Activated naive CD4-positive, alpha-beta T cell treated with anti-CD3 and anti-CD28 coated beads, Interleukin-2, amount 50 U/mL, for 24 hours (primary cell): Measurements from ENCODE around the gene PRKCI.
"Not testable (repeated sequence)": the region's sequence is repeated elsewhere in the genome, so short reads cannot be mapped to it uniquely, and the experiment has no call there.

Experiments used
- H3K27ac Mint-ChIP-seq: one replicate; pipeline ENCODE4 v1.8.0; 2021; ENCODE audit warnings: mild to moderate bottlenecking, mixed read lengths
- H3K27me3 Mint-ChIP-seq: one replicate; pipeline ENCODE4 v1.8.0; 2021; ENCODE audit warnings: mixed read lengths
- H3K36me3 Mint-ChIP-seq: one replicate; pipeline ENCODE4 v1.8.0; 2021; ENCODE audit warnings: mixed read lengths
- H3K4me1 Mint-ChIP-seq: one replicate; pipeline ENCODE4 v1.8.0; 2021; ENCODE audit warnings: mixed read lengths
- H3K4me3 Mint-ChIP-seq: one replicate; pipeline ENCODE4 v1.8.0; 2021; ENCODE audit warnings: mild to moderate bottlenecking, mixed read lengths
- H3K9me3 Mint-ChIP-seq: one replicate; pipeline ENCODE4 v1.8.0; 2021; ENCODE audit warnings: mixed read lengths

The PRKCI gene

DNA sequence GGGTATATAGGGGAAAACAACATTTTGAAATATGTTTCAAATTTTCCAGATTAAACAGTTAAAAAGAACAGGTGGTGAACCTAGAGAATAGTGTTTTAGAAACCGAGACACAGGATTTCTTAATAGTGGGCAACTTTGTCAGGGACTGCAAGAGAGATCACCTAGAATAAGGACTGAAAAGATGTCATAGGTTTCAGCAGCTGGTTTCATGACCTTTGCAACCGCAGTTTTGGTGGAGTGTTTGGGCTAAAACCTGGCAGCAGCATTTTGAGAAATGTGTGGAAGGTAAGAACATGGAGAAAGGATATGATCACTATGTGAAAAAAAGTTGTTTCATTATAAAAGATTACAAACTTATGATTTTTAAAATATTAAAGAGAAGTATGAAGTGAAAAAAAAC lies 34.9 kb downstream of the PRKCI start:
- Mint-ChIP-seq H3K27me3 (no peaks in the 10 kb centered on the region), H3K4me1 (peaks cover 49% of the 10 kb centered on the region), H3K36me3 (peaks cover 36% of the 10 kb centered on the region), H3K4me3 (no peak overlapping the region), H3K27ac (peak overlapping the region; percentile 53), H3K9me3 (peaks cover 5% of the 10 kb centered on the region)

DNA sequence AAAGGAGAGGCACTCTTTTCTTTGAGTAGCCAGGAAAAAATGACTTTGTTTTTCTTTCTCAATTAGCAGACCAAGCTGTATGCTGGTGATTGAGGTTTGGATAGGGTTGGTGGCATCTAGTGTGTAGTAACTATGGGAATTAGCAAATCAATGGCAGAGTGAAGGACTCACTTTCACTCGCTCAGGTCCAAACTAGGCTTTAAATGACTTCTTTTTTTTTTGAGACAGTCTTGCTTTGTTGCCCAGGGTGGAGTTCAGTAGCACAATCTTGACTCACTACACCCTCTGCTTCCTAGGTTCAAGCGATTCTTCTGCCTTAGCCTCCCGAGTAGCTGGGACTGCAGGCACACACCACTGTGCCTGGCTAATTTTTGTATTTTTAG lies 35.9 kb downstream of the PRKCI start:
- H3K36me3 Mint-ChIP-seq, result peaks cover 29% of the 10 kb centered on the region
- H3K27ac Mint-ChIP-seq, result peak overlapping the region; percentile 84
- no peaks in the 10 kb centered on the region for H3K27me3 Mint-ChIP-seq
- no peak overlapping the region for H3K4me3 Mint-ChIP-seq
- peaks cover 5% of the 10 kb centered on the region for H3K9me3 Mint-ChIP-seq
- H3K4me1 Mint-ChIP-seq, result peaks cover 49% of the 10 kb centered on the region

DNA sequence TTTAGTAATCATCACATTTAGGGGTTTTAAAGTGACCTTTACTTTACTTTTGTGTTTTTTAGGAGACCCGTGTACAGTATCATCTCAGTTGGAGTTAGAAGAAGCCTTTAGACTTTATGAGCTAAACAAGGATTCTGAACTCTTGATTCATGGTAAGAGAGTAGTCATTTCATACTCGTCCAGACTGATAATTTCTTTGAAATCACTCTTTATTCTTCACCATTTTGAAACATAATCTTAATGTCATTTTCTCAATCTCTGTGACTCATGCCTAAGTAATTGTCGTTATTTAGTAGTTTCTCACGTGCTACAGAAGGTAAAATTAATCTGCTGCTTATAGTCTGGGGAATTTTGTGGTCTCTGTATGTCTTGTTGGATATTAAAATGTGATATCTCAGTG lies 37.7 kb downstream of the PRKCI start:
- no peak overlapping the region for H3K4me3 Mint-ChIP-seq
- H3K27ac Mint-ChIP-seq, result peak overlapping the region; percentile 23
- peaks cover 5% of the 10 kb centered on the region for H3K9me3 Mint-ChIP-seq
- H3K36me3 Mint-ChIP-seq, result peaks cover 22% of the 10 kb centered on the region
- no peaks in the 10 kb centered on the region for H3K27me3 Mint-ChIP-seq
- peaks cover 40% of the 10 kb centered on the region for H3K4me1 Mint-ChIP-seq

DNA sequence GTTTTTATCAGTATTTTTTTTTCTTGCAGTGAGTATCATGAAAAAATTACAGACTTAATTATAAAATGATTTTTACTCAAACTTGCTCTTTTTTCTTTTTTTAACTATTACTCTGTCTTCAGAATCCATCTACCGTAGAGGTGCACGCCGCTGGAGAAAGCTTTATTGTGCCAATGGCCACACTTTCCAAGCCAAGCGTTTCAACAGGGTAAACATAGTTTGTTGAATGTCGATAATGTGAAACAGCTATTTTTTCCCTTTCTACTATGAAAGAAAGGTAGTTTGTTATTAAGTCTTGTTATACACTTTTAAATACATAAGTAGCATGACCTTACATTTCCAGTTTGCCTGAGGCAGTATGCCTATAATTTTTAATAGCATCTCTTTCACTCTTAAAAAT lies 45.6 kb downstream of the PRKCI start:
- H3K36me3 Mint-ChIP-seq, result peaks cover 11% of the 10 kb centered on the region

DNA sequence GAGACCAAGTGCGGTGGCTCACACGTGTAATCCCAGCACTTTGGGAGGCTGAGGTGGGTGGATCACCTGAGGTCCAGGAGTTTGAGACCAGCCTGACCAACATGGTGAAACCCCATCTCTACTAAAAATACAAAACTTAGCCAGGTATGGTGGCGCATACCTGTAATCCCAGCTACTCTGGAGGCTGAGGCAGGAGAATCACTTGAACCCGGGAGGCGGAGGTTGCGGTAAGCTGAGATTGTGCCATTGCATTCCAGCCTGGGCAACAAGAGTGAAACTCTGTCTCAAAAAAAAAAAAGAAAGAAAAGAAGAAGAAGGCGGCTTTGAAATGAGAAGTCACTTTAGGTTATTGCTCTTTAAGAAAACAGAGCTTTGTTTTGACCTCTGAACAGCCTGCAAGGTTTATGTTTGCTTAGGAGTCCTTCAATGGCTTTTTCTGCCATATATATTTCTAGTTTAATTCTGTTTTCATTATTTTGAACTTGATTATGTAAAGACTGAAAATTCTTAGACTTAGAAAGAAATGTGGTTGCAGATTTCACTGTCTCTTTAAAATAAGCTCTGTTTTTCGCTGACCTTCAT lies 47.5 kb downstream of the PRKCI start:
- H3K9me3 Mint-ChIP-seq, H3K4me3 Mint-ChIP-seq, H3K27me3 Mint-ChIP-seq, H3K27ac Mint-ChIP-seq, H3K4me1 Mint-ChIP-seq: not testable (repeated sequence)
- H3K36me3 Mint-ChIP-seq, result peaks cover 17% of the 10 kb centered on the region

More for the DNA sequence above, 45.6 kb downstream of the PRKCI start:
- Mint-ChIP-seq H3K4me3 (no peak overlapping the region), H3K27me3 (no peaks in the 10 kb centered on the region), H3K4me1 (no peaks in the 10 kb centered on the region), H3K9me3 (no peaks in the 10 kb centered on the region), H3K27ac (no peak overlapping the region)

DNA sequence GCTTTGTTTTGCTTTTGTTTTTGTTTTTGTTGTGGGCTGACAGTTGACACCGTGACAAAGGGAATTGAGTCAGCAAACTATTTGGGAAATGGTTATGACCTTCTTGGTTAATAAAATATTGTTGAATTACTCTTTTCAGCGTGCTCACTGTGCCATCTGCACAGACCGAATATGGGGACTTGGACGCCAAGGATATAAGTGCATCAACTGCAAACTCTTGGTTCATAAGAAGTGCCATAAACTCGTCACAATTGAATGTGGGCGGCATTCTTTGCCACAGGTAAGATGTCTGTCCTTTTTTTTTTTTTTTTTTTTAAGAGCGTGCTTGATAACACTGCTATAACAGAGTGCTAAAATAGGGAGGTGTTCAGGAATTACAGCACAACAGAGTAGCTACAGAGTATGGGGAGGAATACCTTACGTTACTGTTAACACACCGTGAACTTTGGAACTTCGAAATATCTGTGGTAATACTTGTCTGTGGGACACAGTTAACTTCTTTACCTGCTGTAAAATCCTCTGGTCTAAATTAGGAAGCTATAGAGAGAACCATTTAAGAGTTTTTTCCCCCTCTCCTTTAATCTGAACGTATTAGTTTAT lies 48.2 kb downstream of the PRKCI start:
- no peaks in the 10 kb centered on the region for H3K27me3 Mint-ChIP-seq

DNA sequence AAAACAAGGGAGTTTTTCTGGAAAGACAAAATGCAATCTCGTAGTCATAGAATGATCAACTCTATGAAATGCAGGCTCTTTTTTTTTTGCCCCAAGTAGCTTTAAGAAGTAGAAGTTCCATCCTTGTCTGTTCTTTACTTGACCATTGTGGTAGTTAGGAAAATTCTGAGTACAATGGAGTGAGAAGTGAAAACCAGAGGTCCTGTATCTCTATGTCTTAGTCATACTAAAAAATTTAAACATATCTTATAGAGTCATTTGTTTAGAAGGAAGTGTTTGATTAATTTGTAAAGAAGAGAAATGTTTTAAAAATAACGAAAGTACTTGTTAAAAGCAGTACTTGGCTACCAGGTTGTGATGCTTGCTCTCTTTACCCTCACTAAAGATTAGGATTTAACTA lies 52.4 kb downstream of the PRKCI start:
- Mint-ChIP-seq H3K27ac (no peak overlapping the region), H3K36me3 (peaks cover 19% of the 10 kb centered on the region), H3K9me3 (no peaks in the 10 kb centered on the region), H3K4me3 (no peak overlapping the region), H3K4me1 (peaks cover 24% of the 10 kb centered on the region), H3K27me3 (no peaks in the 10 kb centered on the region)

More for the DNA sequence above, 48.2 kb downstream of the PRKCI start:
- Mint-ChIP-seq H3K9me3 (no peaks in the 10 kb centered on the region), H3K27ac (no peak overlapping the region), H3K36me3 (peaks cover 15% of the 10 kb centered on the region), H3K4me3 (no peak overlapping the region), H3K4me1 (no peaks in the 10 kb centered on the region)

DNA sequence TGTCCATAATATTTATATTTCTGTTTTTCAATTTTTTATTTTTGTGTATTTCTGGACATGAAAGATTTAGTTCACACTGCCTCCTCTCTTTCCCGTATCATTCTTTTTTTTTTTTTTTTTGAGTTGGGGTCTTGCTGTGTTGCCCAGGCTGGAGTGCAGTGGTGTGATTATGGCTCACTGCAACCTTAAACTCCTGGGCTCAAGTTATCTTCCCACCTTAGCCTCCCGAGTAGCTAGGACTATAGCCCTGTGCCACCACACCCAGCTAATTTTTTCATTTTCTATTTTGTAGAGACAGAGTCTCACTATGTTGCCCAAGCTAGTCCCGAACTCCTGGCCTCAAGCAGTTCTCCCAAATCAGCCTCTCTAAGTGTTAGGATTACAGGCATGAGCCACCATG lies 53.6 kb downstream of the PRKCI start:
- H3K4me1 Mint-ChIP-seq, result peaks cover 24% of the 10 kb centered on the region
- H3K9me3 Mint-ChIP-seq, result no peaks in the 10 kb centered on the region
- H3K27me3 Mint-ChIP-seq, result no peaks in the 10 kb centered on the region
- no peak overlapping the region for H3K4me3 Mint-ChIP-seq
- H3K27ac Mint-ChIP-seq, result no peak overlapping the region
- H3K36me3 Mint-ChIP-seq, result peaks cover 19% of the 10 kb centered on the region

DNA sequence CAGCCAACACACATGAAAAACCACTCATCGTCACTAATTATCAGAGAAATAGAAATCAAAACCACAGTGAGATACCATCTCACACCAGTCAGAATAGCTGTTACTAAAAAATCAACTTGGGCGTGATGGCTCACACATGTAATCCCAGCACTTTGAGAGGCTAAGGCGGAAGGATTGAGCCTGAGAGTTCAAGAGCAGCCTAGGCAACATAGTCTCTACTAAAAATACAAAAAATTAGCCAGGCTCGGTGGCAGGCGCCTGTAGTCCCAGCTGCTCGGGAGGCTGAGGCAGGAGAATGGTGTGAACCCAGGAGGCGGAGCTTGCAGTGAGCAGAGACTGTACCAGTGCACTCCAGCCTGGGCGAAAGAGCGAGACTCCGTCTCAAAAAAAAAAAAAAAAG lies 55.1 kb downstream of the PRKCI start:
- Mint-ChIP-seq H3K27ac (peak overlapping the region; percentile 46), H3K4me1 (peaks cover 24% of the 10 kb centered on the region), H3K4me3 (peak overlapping the region; percentile 75), H3K36me3 (peaks cover 14% of the 10 kb centered on the region)
- not testable (repeated sequence) for H3K9me3 Mint-ChIP-seq, H3K27me3 Mint-ChIP-seq

DNA sequence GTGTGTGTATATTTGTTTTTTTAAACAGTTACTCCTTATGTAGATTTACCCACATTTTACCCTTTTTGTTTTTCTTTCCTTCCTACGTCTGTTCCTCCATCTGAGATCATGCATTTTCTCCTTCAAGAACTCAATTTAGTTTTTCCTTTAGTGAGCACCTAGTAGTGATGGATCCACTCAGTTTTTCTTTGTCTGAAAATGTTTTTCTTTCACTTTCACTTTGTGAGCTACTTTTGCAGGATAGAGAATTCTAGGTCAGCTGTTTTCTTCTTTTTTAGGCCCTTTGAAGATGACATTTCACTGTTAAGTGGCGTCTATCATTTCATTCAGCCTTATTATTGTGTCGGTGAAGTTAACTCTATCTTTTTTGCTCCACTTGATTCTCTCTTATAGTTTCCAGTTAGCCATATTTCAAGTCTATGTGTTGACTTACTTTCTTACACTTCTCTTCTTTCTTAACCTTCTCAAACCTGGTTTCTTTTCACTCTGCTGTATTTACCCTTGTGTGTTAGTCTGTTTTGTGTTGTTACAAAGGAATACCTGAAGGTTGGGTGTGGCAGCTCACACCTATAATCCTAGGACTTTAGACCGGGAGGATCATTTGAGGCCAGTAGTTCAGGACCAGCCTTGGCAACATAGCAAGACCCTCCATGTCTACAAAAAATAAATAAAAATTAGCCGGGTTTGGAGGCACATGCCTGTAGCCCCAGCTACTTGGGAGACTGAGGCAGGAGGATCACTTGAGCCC lies 55.8 kb downstream of the PRKCI start:
- Mint-ChIP-seq H3K4me1 (peaks cover 24% of the 10 kb centered on the region), H3K27ac (peak overlapping the region; percentile 81), H3K27me3 (no peaks in the 10 kb centered on the region), H3K4me3 (peak overlapping the region; percentile 87), H3K9me3 (no peaks in the 10 kb centered on the region), H3K36me3 (peaks cover 16% of the 10 kb centered on the region)

DNA sequence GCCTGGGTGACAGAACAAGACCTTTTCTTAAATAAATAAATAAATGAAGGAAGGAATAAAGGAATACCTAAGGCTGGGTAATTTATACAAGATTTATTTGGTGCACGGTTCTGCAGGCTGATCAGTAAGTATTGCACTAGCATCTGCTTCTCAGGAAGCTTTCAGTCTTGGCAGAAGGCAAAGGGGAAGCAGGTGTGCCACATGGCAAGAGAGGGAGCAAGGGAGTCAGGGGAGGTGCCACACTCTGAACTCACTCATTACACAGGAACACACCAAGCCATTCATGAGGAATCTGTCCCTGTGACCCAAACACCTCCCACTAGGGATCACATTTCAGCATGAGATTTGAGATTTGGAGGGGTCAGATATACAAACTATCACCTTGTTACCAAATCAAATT lies 56.4 kb downstream of the PRKCI start:
- Mint-ChIP-seq H3K27ac (peak overlapping the region; percentile 19), H3K27me3 (no peaks in the 10 kb centered on the region), H3K4me1 (peaks cover 24% of the 10 kb centered on the region), H3K9me3 (no peaks in the 10 kb centered on the region), H3K36me3 (peaks cover 18% of the 10 kb centered on the region), H3K4me3 (no peak overlapping the region)

DNA sequence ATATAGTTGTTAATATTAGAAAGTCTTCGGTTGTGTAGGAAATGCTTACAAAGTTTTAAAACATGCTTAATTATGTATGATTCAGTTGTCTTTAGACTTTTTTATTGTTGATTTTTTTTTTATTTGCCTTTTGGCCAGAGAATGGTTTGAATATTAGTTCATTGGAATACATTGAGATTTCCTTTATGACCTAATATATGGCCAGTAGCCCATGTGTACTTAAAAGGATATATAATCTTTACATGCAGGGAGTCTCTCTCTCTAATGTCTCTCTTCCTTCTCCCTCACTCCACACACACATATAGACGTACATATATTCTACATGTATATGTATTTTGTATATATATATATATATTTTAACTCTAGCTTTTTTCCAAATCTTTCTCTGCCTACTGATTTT lies 68.0 kb downstream of the PRKCI start:
- Mint-ChIP-seq H3K27me3 (no peaks in the 10 kb centered on the region), H3K4me1 (no peaks in the 10 kb centered on the region), H3K27ac (no peak overlapping the region), H3K9me3 (no peaks in the 10 kb centered on the region), H3K36me3 (peaks cover 5% of the 10 kb centered on the region), H3K4me3 (no peak overlapping the region)

DNA sequence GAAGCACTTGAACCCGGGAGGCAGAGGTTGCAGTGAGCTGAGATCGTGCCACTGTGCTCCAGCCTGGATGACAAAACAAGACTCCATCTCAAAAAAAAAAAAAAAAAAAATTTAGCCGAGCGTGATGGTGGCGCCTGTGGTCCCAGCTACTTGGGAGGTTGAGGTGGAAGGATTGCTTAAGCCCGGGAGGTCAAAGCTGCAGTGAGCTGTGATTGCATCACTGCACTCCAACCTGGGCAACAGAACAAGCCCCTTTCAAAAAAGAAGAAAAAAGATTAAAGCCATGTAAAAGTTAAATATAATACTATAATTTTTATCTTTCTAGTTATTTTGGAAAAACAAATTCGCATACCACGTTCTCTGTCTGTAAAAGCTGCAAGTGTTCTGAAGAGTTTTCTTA lies 73.4 kb downstream of the PRKCI start:
- Mint-ChIP-seq H3K4me3 (no peak overlapping the region), H3K4me1 (no peaks in the 10 kb centered on the region), H3K27ac (no peak overlapping the region), H3K36me3 (peaks cover 2% of the 10 kb centered on the region), H3K9me3 (no peaks in the 10 kb centered on the region), H3K27me3 (no peaks in the 10 kb centered on the region)

DNA sequence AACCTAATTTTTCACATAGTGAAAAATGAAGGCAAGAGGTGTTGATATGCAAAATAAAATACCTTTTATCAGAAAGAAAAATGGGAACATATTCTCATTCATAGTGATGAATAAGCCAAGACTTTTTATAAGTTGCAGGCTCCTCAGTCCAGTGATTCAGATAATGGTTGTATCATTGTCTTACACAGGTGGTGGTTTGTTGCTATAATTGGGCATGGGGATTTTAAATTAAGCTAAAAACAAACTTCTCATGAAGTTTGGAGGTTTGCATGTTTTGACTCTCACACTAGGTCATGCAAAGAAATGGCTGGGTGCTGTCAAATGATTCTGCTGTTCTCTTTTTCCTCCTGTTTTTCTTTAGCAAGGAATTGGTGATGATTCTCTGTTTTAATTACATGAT lies 74.5 kb downstream of the PRKCI start:
- H3K27ac Mint-ChIP-seq, result no peak overlapping the region
- H3K27me3 Mint-ChIP-seq, result no peaks in the 10 kb centered on the region
- peaks cover 2% of the 10 kb centered on the region for H3K36me3 Mint-ChIP-seq
- no peak overlapping the region for H3K4me3 Mint-ChIP-seq
- H3K4me1 Mint-ChIP-seq, result no peaks in the 10 kb centered on the region
- no peaks in the 10 kb centered on the region for H3K9me3 Mint-ChIP-seq

DNA sequence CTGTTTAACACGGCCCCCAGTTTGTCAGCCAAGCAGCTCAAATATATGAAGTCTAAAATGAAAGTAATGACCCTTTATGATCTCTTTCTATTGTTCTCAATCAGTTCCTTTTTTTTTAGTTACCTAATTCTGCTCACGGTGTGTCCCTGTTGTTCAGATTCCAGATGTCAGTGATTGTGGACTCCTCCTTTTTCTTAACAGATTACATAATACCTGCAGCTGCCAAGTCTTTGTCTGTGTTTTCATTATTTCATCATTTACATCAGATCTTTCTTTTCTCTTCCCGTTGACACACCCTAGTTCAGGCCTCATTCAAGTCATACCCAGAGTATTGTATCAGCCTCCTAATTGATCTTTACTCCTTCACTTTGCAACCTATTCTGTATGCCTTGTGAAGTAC lies 79.2 kb downstream of the PRKCI start:
- H3K9me3 Mint-ChIP-seq, result no peaks in the 10 kb centered on the region
- H3K4me1 Mint-ChIP-seq, result no peaks in the 10 kb centered on the region
- no peak overlapping the region for H3K27ac Mint-ChIP-seq
- H3K27me3 Mint-ChIP-seq, result no peaks in the 10 kb centered on the region
- H3K36me3 Mint-ChIP-seq, result peaks cover 2% of the 10 kb centered on the region
- no peak overlapping the region for H3K4me3 Mint-ChIP-seq

DNA sequence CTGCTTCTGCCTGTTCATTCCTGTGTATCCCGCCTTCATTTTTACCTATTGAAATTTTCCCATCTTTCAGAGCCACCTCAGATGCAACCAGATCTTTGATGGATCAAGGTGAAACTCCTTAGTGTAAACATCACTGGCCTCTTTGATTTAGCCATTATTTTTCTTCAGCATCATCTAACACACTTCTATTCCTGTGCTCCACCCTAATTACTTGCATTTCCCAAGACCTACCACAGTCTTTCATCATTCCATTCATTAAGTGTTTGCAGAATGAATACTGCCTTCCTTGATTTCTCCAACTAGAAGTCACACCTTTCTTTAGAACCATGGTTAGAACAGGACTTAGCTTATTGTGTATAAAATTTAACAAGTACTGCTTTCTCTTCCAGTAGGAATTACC lies 79.8 kb downstream of the PRKCI start:
- Mint-ChIP-seq H3K9me3 (no peaks in the 10 kb centered on the region), H3K4me1 (no peaks in the 10 kb centered on the region), H3K27ac (no peak overlapping the region), H3K36me3 (peaks cover 2% of the 10 kb centered on the region), H3K27me3 (no peaks in the 10 kb centered on the region), H3K4me3 (no peak overlapping the region)
